MM.1S (cell line): Measurements from ENCODE around the gene FBXL7.

ENCODE experiments used
- DNase-seq: peaks from one replicate; pipeline ENCODE4 v3.0.0-alpha.2; 2015
- H2AFZ ChIP-seq: fragments of 300-600 bp; sonication (generic); 2 replicates; pipeline ENCODE4 v1.6.0; 2016; ENCODE audit warnings: antibody characterized with exemption, low read length
- H3F3A ChIP-seq: fragments of 300-600 bp; sonication (generic); 2 replicates; pipeline ENCODE4 v1.6.1; 2016; ENCODE audit warnings: mild to moderate bottlenecking, antibody characterized with exemption, low read length, moderate library complexity, mixed read lengths; ENCODE audit not compliant: insufficient read depth
- H3K27ac ChIP-seq: fragments of 300-600 bp; sonication (generic); 2 replicates; pipeline ENCODE4 v1.5.1; 2016; ENCODE audit warnings: mild to moderate bottlenecking, low read length
- H3K27me3 ChIP-seq: fragments of 300-600 bp; sonication (generic); replicated peaks from 2 replicates; pipeline ENCODE4 v1.6.0; 2016; ENCODE audit warnings: low read length; ENCODE audit not compliant: insufficient read depth
- H3K36me3 ChIP-seq: fragments of 300-600 bp; sonication (generic); replicated peaks from 2 replicates; pipeline ENCODE4 v1.6.1; 2016; ENCODE audit warnings: mild to moderate bottlenecking, low read length, mixed read lengths; ENCODE audit not compliant: insufficient read depth
- H3K4me1 ChIP-seq: fragments of 300-600 bp; sonication (generic); 2 replicates; pipeline ENCODE4 v1.6.1; 2016; ENCODE audit warnings: low read length, mixed read lengths
- H3K4me2 ChIP-seq: fragments of 300-600 bp; sonication (generic); 2 replicates; pipeline ENCODE4 v1.6.0; 2016; ENCODE audit warnings: low read depth, low read length
- H3K4me3 ChIP-seq: fragments of 300-600 bp; sonication (generic); 2 replicates; pipeline ENCODE4 v1.5.1; 2016; ENCODE audit warnings: low read length, mixed read lengths
- H3K79me2 ChIP-seq: fragments of 300-600 bp; sonication (generic); 2 replicates; pipeline ENCODE4 v1.6.1; 2016; ENCODE audit warnings: mixed run types, low read length, mixed read lengths
- H3K9ac ChIP-seq: fragments of 300-600 bp; sonication (generic); 2 replicates; pipeline ENCODE4 v1.6.1; 2016; ENCODE audit warnings: low read length, mixed read lengths
- H3K9me2 ChIP-seq: fragments of 300-600 bp; sonication (generic); replicated peaks from 2 replicates; pipeline ENCODE4 v1.6.1; 2016; ENCODE audit warnings: mild to moderate bottlenecking, low read length, mixed read lengths; ENCODE audit not compliant: insufficient read depth
- H3K9me3 ChIP-seq: fragments of 300-600 bp; sonication (generic); replicated peaks from 2 replicates; pipeline ENCODE4 v1.6.1; 2016; ENCODE audit warnings: mild to moderate bottlenecking, low read length, mixed read lengths; ENCODE audit not compliant: insufficient read depth
- H4K20me1 ChIP-seq: fragments of 300-600 bp; sonication (generic); 2 replicates; pipeline ENCODE4 v1.6.1; 2016; ENCODE audit warnings: mild to moderate bottlenecking, low read length, moderate library complexity, mixed read lengths; ENCODE audit not compliant: insufficient read depth
- CTCF ChIP-seq: fragments of 300-600 bp; sonication (generic); IDR thresholded peaks from 2 replicates; pipeline ENCODE4 v1.5.1; 2016; ENCODE audit warnings: antibody characterized with exemption, low read length, mixed read lengths
- EZH2 ChIP-seq: fragments of 300-600 bp; sonication (generic); optimal IDR thresholded peaks from 2 replicates; pipeline ENCODE3; 2017; ENCODE audit warnings: low read depth, mild to moderate bottlenecking, antibody characterized with exemption, low read length, mixed read lengths
- EZH2phosphoT487 ChIP-seq: fragments of 300-600 bp; sonication (generic); IDR thresholded peaks from 2 replicates; pipeline ENCODE4 v1.6.1; 2018; ENCODE audit warnings: antibody characterized with exemption, low read length

FBXL7 gene

DNA sequence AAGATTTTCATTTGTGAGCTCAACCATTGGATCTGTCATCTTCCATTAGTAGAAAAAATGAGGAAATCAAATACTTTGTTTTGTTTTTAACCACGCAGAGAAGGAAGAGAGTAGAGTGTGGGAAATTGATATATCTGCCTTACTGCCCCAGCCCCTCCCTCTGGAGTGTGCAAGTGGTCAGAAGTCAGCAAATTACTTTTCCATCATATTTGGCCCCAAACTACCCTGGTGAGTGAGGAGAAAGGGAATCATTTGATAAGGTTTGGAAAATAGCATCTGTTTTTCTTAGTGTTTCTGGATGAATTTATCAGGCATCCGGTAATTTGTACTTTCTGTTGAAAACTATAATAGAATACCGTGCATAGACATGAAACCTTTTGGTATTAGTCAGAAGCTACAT lies 352.2 kb downstream of the FBXL7 start:
- no peaks in the 10 kb centered on the region for H3K27me3 ChIP-seq
- H3K79me2 ChIP-seq, result peaks cover 17% of the 10 kb centered on the region; the same call in 1 of the 2 replicates
- H2AFZ ChIP-seq, result no peak overlapping the region
- H4K20me1 ChIP-seq, result no peaks in the 10 kb centered on the region
- no peak overlapping the region for H3K4me3 ChIP-seq
- no peaks in the 10 kb centered on the region for H3K4me1 ChIP-seq
- TF ChIP-seq CTCF, result no peak
- H3K9me2 ChIP-seq, result 0 out of 2 replicates have a peak, but pooled peaks cover 1% of the 10 kb centered on the region
- DNase-seq, result no peak
- H3K9me3 ChIP-seq, result no peaks in the 10 kb centered on the region
- H3K36me3 ChIP-seq, result no peaks in the 10 kb centered on the region
- no peaks in the 10 kb centered on the region for H3F3A ChIP-seq
- no peak overlapping the region for H3K9ac ChIP-seq
- H3K4me2 ChIP-seq, result no peak overlapping the region
- H3K27ac ChIP-seq, result no peak overlapping the region

- TF ChIP-seq CTCF (no peak), EZH2phosphoT487 (no peak), EZH2 (no peak)
- H3K9me2 ChIP-seq, result 0 out of 2 replicates have a peak, but pooled peaks cover 3% of the 10 kb centered on the region
Observed at GRCh38 chr5:15852949-15853348, 353.0 kb downstream of the FBXL7 start.

GRCh38 chr5:15858326-15858725 lies 358.3 kb downstream of the FBXL7 start:
- Histone ChIP-seq H3K9me3 (no peaks in the 10 kb centered on the region), H2AFZ (no peak overlapping the region), H3K4me3 (no peak overlapping the region), H3K9ac (no peak overlapping the region), H3K4me1 (no peaks in the 10 kb centered on the region), H3K79me2 (0 out of 2 replicates have a peak, but pooled peaks cover 13% of the 10 kb centered on the region), H4K20me1 (no peaks in the 10 kb centered on the region), H3K27ac (no peak overlapping the region), H3K27me3 (no peaks in the 10 kb centered on the region), H3K9me2 (0 out of 2 replicates have a peak, but pooled peaks cover 3% of the 10 kb centered on the region), H3F3A (no peaks in the 10 kb centered on the region), H3K36me3 (no peaks in the 10 kb centered on the region), H3K4me2 (no peak overlapping the region)
- TF ChIP-seq CTCF (no peak), EZH2phosphoT487 (no peak)
- DNase-seq, result no peak

More at GRCh38 chr5:15852949-15853348, 353.0 kb downstream of the FBXL7 start:
- no peak for DNase-seq
- no peaks in the 10 kb centered on the region for H4K20me1 ChIP-seq
- H2AFZ ChIP-seq, result no peak overlapping the region
- H3K9me3 ChIP-seq, result no peaks in the 10 kb centered on the region
- H3K79me2 ChIP-seq, result peaks cover 17% of the 10 kb centered on the region; the same call in 1 of the 2 replicates
- no peak overlapping the region for H3K9ac ChIP-seq
- no peak overlapping the region for H3K4me3 ChIP-seq
- H3K27me3 ChIP-seq, result no peaks in the 10 kb centered on the region
- no peak overlapping the region for H3K27ac ChIP-seq
- H3K4me1 ChIP-seq, result no peaks in the 10 kb centered on the region
- H3K36me3 ChIP-seq, result no peaks in the 10 kb centered on the region
- H3K4me2 ChIP-seq, result no peak overlapping the region
- H3F3A ChIP-seq, result no peaks in the 10 kb centered on the region
